ENCODE data around the gene C5orf58.

C5orf58 gene

GRCh38 chr5:170257370-170257769 lies 24.6 kb downstream of the C5orf58 start:
- H3K4me3 ChIP-seq (ENCODE audit: low read depth in 1 of 2, low read length in 2 of 2): no peak overlapping the region
- H3K27ac ChIP-seq (ENCODE audit: low read length): no peak overlapping the region
- H4K20me1 ChIP-seq (ENCODE audit: insufficient read depth, low read length): no peaks in the 10 kb centered on the region
- no peak overlapping the region for H2AFZ ChIP-seq (ENCODE audit: low read depth, low read length)
- H3K27me3 ChIP-seq (ENCODE audit: insufficient read depth, low read length, poor library complexity): no peaks in the 10 kb centered on the region
- H3K36me3 ChIP-seq (ENCODE audit: insufficient read depth, low read length): peaks cover 98% of the 10 kb centered on the region
- no peaks in the 10 kb centered on the region for H3K79me2 ChIP-seq (ENCODE audit: insufficient read depth, low read length)
- H3K4me1 ChIP-seq (ENCODE audit: insufficient read depth, low read length): no peaks in the 10 kb centered on the region
- H3K9ac ChIP-seq (ENCODE audit: low read depth, low read length): no peak overlapping the region
- TF ChIP-seq EZH2 (IDR thresholded peaks at IDR 0.05; ENCODE audit: borderline replicate concordance, low read depth, low read length, severe bottlenecking) (no peak), CTCF (IDR thresholded peaks at IDR 0.05; ENCODE audit: borderline replicate concordance, extremely low read depth, low read length, poor library complexity, severe bottlenecking) (no peak)
- DNase-seq (no peak), ATAC-seq (ENCODE audit: insufficient read depth, low read depth) (no peak)
- no peaks in the 10 kb centered on the region for H3K9me3 ChIP-seq (ENCODE audit: insufficient read depth, low read length, severe bottlenecking)
- H3K4me2 ChIP-seq (ENCODE audit: insufficient read depth, low read length): no peak overlapping the region

- Histone ChIP-seq H3K9ac (ENCODE audit: low read depth, low read length) (no peak overlapping the region), H3K79me2 (ENCODE audit: insufficient read depth, low read length) (no peaks in the 10 kb centered on the region), H3K4me3 (ENCODE audit: low read depth in 1 of 2, low read length in 2 of 2) (no peak overlapping the region), H3K9me3 (ENCODE audit: insufficient read depth, low read length, severe bottlenecking) (no peaks in the 10 kb centered on the region), H2AFZ (ENCODE audit: low read depth, low read length) (no peak overlapping the region), H4K20me1 (ENCODE audit: insufficient read depth, low read length) (no peaks in the 10 kb centered on the region), H3K4me1 (ENCODE audit: insufficient read depth, low read length) (no peaks in the 10 kb centered on the region), H3K36me3 (ENCODE audit: insufficient read depth, low read length) (peaks cover 96% of the 10 kb centered on the region), H3K27ac (ENCODE audit: low read length) (no peak overlapping the region), H3K27me3 (ENCODE audit: insufficient read depth, low read length, poor library complexity) (no peaks in the 10 kb centered on the region), H3K4me2 (ENCODE audit: insufficient read depth, low read length) (no peak overlapping the region)
- TF ChIP-seq EZH2 (IDR thresholded peaks at IDR 0.05; ENCODE audit: borderline replicate concordance, low read depth, low read length, severe bottlenecking) (no peak), CTCF (IDR thresholded peaks at IDR 0.05; ENCODE audit: borderline replicate concordance, extremely low read depth, low read length, poor library complexity, severe bottlenecking) (no peak)
- no peak for DNase-seq
- no peak for ATAC-seq (ENCODE audit: insufficient read depth, low read depth)
Observed at GRCh38 chr5:170261528-170262043, 28.8 kb downstream of the C5orf58 start.

- H4K20me1 ChIP-seq (ENCODE audit: insufficient read depth, low read length): no peaks in the 10 kb centered on the region
- peaks cover 96% of the 10 kb centered on the region for H3K36me3 ChIP-seq (ENCODE audit: insufficient read depth, low read length)
- H3K27me3 ChIP-seq (ENCODE audit: insufficient read depth, low read length, poor library complexity): no peaks in the 10 kb centered on the region
Observed at GRCh38 chr5:170262061-170263045, 29.6 kb downstream of the C5orf58 start.

More at GRCh38 chr5:170262061-170263045, 29.6 kb downstream of the C5orf58 start:
- DNase-seq: no peak
- ATAC-seq (ENCODE audit: insufficient read depth, low read depth): peak; percentile 59; the same call in 1 of the 3 replicates
- TF ChIP-seq EZH2 (IDR thresholded peaks at IDR 0.05; ENCODE audit: borderline replicate concordance, low read depth, low read length, severe bottlenecking) (no peak), CTCF (IDR thresholded peaks at IDR 0.05; ENCODE audit: borderline replicate concordance, extremely low read depth, low read length, poor library complexity, severe bottlenecking) (no peak)
- Histone ChIP-seq H3K4me1 (ENCODE audit: insufficient read depth, low read length) (no peaks in the 10 kb centered on the region), H3K79me2 (ENCODE audit: insufficient read depth, low read length) (no peaks in the 10 kb centered on the region), H2AFZ (ENCODE audit: low read depth, low read length) (no peak overlapping the region), H3K4me3 (ENCODE audit: low read depth in 1 of 2, low read length in 2 of 2) (no peak overlapping the region), H3K27ac (ENCODE audit: low read length) (no peak overlapping the region), H3K4me2 (ENCODE audit: insufficient read depth, low read length) (no peak overlapping the region), H3K9me3 (ENCODE audit: insufficient read depth, low read length, severe bottlenecking) (no peaks in the 10 kb centered on the region), H3K9ac (ENCODE audit: low read depth, low read length) (no peak overlapping the region)
